Neural cell (in vitro differentiated cells): ENCODE data around the gene EIF2B1. TPM values are rescaled to one million over a fixed set of nuclear protein-coding genes. Genes with fewer than 3 reads are reported as not detected.

Experiments
- H2AFZ ChIP-seq: fragments of 200-600, 300-800 bp; sonication (generic), shearing (Covaris generic); 2 replicates; pipeline ENCODE4 v1.6.0; 2014; ENCODE audit warnings: low read depth, mild to moderate bottlenecking, antibody characterized with exemption, low read length, moderate library complexity
- H3F3A ChIP-seq: fragments of 200-600 bp; shearing (Covaris generic); 2 replicates; pipeline ENCODE4 v1.6.1; 2016; ENCODE audit warnings: mild to moderate bottlenecking, moderate library complexity, mixed read lengths, antibody characterized with exemption, low read length; ENCODE audit not compliant: insufficient read depth, poor library complexity, severe bottlenecking
- H3K27ac ChIP-seq: fragments of 200-600, 300-800 bp; sonication (generic), shearing (Covaris generic); 2 replicates; pipeline ENCODE4 v1.5.1; 2014; ENCODE audit warnings: mild to moderate bottlenecking, low read length, moderate library complexity
- H3K27me3 ChIP-seq: fragments of 300-800, 200-600 bp; sonication (generic), shearing (Covaris generic); 2 replicates; pipeline ENCODE4 v1.6.0; 2014; ENCODE audit warnings: mild to moderate bottlenecking, low read depth, low read length, moderate library complexity; ENCODE audit not compliant: insufficient read depth
- H3K36me3 ChIP-seq: fragments of 300-800, 200-600 bp; sonication (generic), shearing (Covaris generic); 2 replicates; pipeline ENCODE4 v1.5.1; 2014; ENCODE audit warnings: mild to moderate bottlenecking, antibody characterized with exemption, low read length, moderate library complexity; ENCODE audit not compliant: insufficient read depth
- H3K4me2 ChIP-seq: fragments of 300-800, 200-600 bp; sonication (generic), shearing (Covaris generic); 2 replicates; pipeline ENCODE4 v1.6.0; 2014; ENCODE audit warnings: mild to moderate bottlenecking, low read length
- H3K4me3 ChIP-seq: fragments of 300-800, 200-600 bp; sonication (generic), shearing (Covaris generic); 2 replicates; pipeline ENCODE4 v1.5.1; 2014; ENCODE audit warnings: mild to moderate bottlenecking, low read length, moderate library complexity
- H3K79me2 ChIP-seq: fragments of 200-600 bp; shearing (Covaris generic); replicated peaks from 2 replicates; pipeline ENCODE4 v1.6.0; 2014; ENCODE audit warnings: mild to moderate bottlenecking, low read length, moderate library complexity; ENCODE audit not compliant: insufficient read depth
- H3K9ac ChIP-seq: fragments of 300-800, 200-600 bp; sonication (generic), shearing (Covaris generic); 2 replicates; pipeline ENCODE4 v1.6.1; 2016; ENCODE audit warnings: mild to moderate bottlenecking, low read length, mixed read lengths
- H3K9me2 ChIP-seq: fragments of 200-600 bp; shearing (Covaris generic); 2 replicates; pipeline ENCODE4 v1.6.1; 2016; ENCODE audit warnings: mild to moderate bottlenecking, low read length, mixed read lengths; ENCODE audit not compliant: insufficient read depth
- H3K9me3 ChIP-seq: fragments of 200-600, 300-800 bp; sonication (generic), shearing (Covaris generic); 2 replicates; pipeline ENCODE4 v1.6.1; 2016; ENCODE audit warnings: mild to moderate bottlenecking, mixed run types, low read length, moderate library complexity, mixed read lengths
- H4K20me1 ChIP-seq: fragments of 200-600 bp; shearing (Covaris generic); 2 replicates; pipeline ENCODE4 v1.6.1; 2016; ENCODE audit warnings: mild to moderate bottlenecking, mixed run types; ENCODE audit not compliant: insufficient read depth
- CTCF ChIP-seq: fragments of 450-650 bp; IDR thresholded peaks from 2 replicates; pipeline ENCODE4 v1.5.1; 2014; ENCODE audit warnings: antibody characterized with exemption, mild to moderate bottlenecking, moderate library complexity; ENCODE audit not compliant: poor library complexity, severe bottlenecking
- EP300 ChIP-seq: fragments of 450-650 bp; conservative IDR thresholded peaks from 2 replicates; pipeline ENCODE4 v1.6.1; 2014; ENCODE audit warnings: antibody characterized with exemption, mild to moderate bottlenecking, moderate library complexity; ENCODE audit not compliant: poor library complexity, severe bottlenecking
- EZH2 ChIP-seq: fragments of 200-600, 300-800 bp; shearing (Covaris generic), sonication (generic); IDR thresholded peaks from 2 replicates; pipeline ENCODE4 v1.6.1; 2014; ENCODE audit warnings: antibody characterized with exemption, low read length, borderline replicate concordance, mild to moderate bottlenecking; ENCODE audit not compliant: insufficient read depth, poor library complexity, severe bottlenecking
- MXI1 ChIP-seq: fragments of 450-650 bp; conservative IDR thresholded peaks from 2 replicates; pipeline ENCODE4 v1.6.1; 2014; ENCODE audit warnings: antibody characterized with exemption, mild to moderate bottlenecking; ENCODE audit not compliant: poor library complexity, severe bottlenecking
- POLR2AphosphoS5 ChIP-seq: IDR thresholded peaks from 2 replicates; pipeline ENCODE4 v1.6.1; 2012
- RAD21 ChIP-seq: fragments of 450-650 bp; conservative IDR thresholded peaks from 2 replicates; pipeline ENCODE4 v1.6.1; 2014; ENCODE audit warnings: antibody characterized with exemption, mild to moderate bottlenecking, moderate library complexity
- REST ChIP-seq: IDR thresholded peaks from 2 replicates; pipeline ENCODE4 v1.6.1; 2012; ENCODE audit warnings: borderline replicate concordance
- SMC3 ChIP-seq: fragments of 450-650 bp; conservative IDR thresholded peaks from 2 replicates; pipeline ENCODE4 v1.6.1; 2014; ENCODE audit warnings: antibody characterized with exemption, mild to moderate bottlenecking, moderate library complexity; ENCODE audit not compliant: poor library complexity
- TAF1 ChIP-seq: IDR thresholded peaks from 2 replicates; pipeline ENCODE4 v1.6.1; 2012; ENCODE audit warnings: low read depth
- polyA plus RNA-seq: library from polyadenylated mRNA; depleted of rRNA; stranded (reverse); fragments of >200 nt; gene quantifications from 2 replicates; pipeline ENCODE4 v1.2.3, GENCODE V29; 2014

Gene EIF2B1
- polyA plus RNA-seq, 1 donor from 2014 or later: 59.9 TPM

- Histone ChIP-seq H3K9me2 (no peaks in the 10 kb centered on the region), H4K20me1 (no peaks in the 10 kb centered on the region), H3K9me3 (no peaks in the 10 kb centered on the region), H3K36me3 (peaks cover 8% of the 10 kb centered on the region), H3F3A (no peaks in the 10 kb centered on the region), H3K79me2 (no peaks in the 10 kb centered on the region), H3K9ac (no peak overlapping the region), H3K27me3 (no peaks in the 10 kb centered on the region), H3K4me2 (no peak overlapping the region), H3K4me3 (no peak overlapping the region), H2AFZ (no peak overlapping the region), H3K27ac (no peak overlapping the region)
- TF ChIP-seq REST: no peak
- no peak for TF ChIP-seq CTCF
- no peak for TF ChIP-seq EZH2
- TF ChIP-seq MXI1: no peak
- TF ChIP-seq SMC3: no peak
- no peak for TF ChIP-seq EP300
Measured at GRCh38 chr12:123643911-123644310, 10.4 kb upstream of the EIF2B1 start.

GRCh38 chr12:123634142-123634561, 666 bp upstream of the EIF2B1 start:
- Histone ChIP-seq H3F3A (no peaks in the 10 kb centered on the region), H3K4me2 (peak overlapping the region; percentile 66), H3K36me3 (no peaks in the 10 kb centered on the region), H4K20me1 (no peaks in the 10 kb centered on the region), H3K4me3 (peak overlapping the region; percentile 85), H3K9me3 (no peaks in the 10 kb centered on the region), H3K9me2 (no peaks in the 10 kb centered on the region), H3K27me3 (no peaks in the 10 kb centered on the region), H3K9ac (peak overlapping the region; percentile 86), H3K79me2 (peaks cover 23% of the 10 kb centered on the region), H2AFZ (peak overlapping the region; percentile 92), H3K27ac (peak overlapping the region; percentile 85)
- TF ChIP-seq EZH2 (no peak), REST (no peak), CTCF (no peak), MXI1 (no peak), RAD21 (no peak), EP300 (no peak), SMC3 (no peak), POLR2AphosphoS5 (no peak), TAF1 (no peak)
